HG03039 (cell line): ENCODE data around the gene GRHPR.
"Not testable (repeated sequence)": the region's sequence is repeated elsewhere in the genome, so short reads cannot be mapped to it uniquely, and the experiment has no call there.

Experiments
- ATAC-seq: cut with Tn5 transposase; IDR thresholded peaks from one replicate; pipeline ENCODE4 v1.9.1; 2021; ENCODE audit warnings: mild to moderate bottlenecking, moderate library complexity; ENCODE audit not compliant: unreplicated experiment

GRHPR gene

GRCh38 chr9:37474438-37474837 lies 51.9 kb downstream of the GRHPR start:
- ATAC-seq, result no peak

- ATAC-seq, result no peak
These were observed 54.4 kb downstream of the GRHPR start for GRCh38 chr9:37476930-37477329.

GRCh38 chr9:37477443-37477842 lies 54.9 kb downstream of the GRHPR start:
- ATAC-seq, result not testable (repeated sequence)

- not testable (repeated sequence) for ATAC-seq
These were observed 55.6 kb downstream of the GRHPR start for GRCh38 chr9:37477987-37478619.

- ATAC-seq, result no peak
These were observed 58.3 kb downstream of the GRHPR start for GRCh38 chr9:37480759-37481158.

- peak; percentile 92 for ATAC-seq
These were observed 63.1 kb downstream of the GRHPR start, which contains the start of gene POLR1E for GRCh38 chr9:37485389-37486255. TSS of gene POLR1E (plus strand) at chr9:37485948. CDS start at chr9:37486048, 100 bp downstream.

GRCh38 chr9:37486256-37486615 lies 63.7 kb downstream of the GRHPR start:
- no peak for ATAC-seq
